PFSK-1 (cell line): ENCODE results near the gene MAP2K1.

ENCODE experiments used
- FOXP2 ChIP-seq: optimal IDR thresholded peaks from 2 replicates; pipeline ENCODE3; 2011; ENCODE audit warnings: borderline replicate concordance, control low read depth, inconsistent platforms; ENCODE audit not compliant: insufficient read depth; ENCODE audit errors: extremely low read length, extremely low read depth
- POLR2AphosphoS5 ChIP-seq: IDR thresholded peaks from 2 replicates; pipeline ENCODE4 v1.6.1; 2012; ENCODE audit warnings: low read depth, mild to moderate bottlenecking, control low read depth, low read length, moderate library complexity
- REST ChIP-seq, 2 experiments: IDR thresholded peaks; 2 replicates each; pipeline versions ENCODE4 v1.6.1 to v1.8.0; 2011 to 2012; ENCODE audit warnings: low read depth in 2 of 2, low read length in 2 of 2, control low read depth in 1 of 2, inconsistent platforms in 1 of 2, mild to moderate bottlenecking in 1 of 2, moderate library complexity in 1 of 2; ENCODE audit not compliant: insufficient read depth in 1 of 2
- SIN3A ChIP-seq: IDR thresholded peaks from 2 replicates; pipeline ENCODE4 v1.6.1; 2012; ENCODE audit warnings: mild to moderate bottlenecking, low read length, moderate library complexity, borderline replicate concordance; ENCODE audit not compliant: insufficient read depth
- TAF1 ChIP-seq: IDR thresholded peaks from 2 replicates; pipeline ENCODE4 v1.6.1; 2012; ENCODE audit warnings: low read length, control low read depth, borderline replicate concordance; ENCODE audit not compliant: insufficient read depth

Gene MAP2K1

DNA sequence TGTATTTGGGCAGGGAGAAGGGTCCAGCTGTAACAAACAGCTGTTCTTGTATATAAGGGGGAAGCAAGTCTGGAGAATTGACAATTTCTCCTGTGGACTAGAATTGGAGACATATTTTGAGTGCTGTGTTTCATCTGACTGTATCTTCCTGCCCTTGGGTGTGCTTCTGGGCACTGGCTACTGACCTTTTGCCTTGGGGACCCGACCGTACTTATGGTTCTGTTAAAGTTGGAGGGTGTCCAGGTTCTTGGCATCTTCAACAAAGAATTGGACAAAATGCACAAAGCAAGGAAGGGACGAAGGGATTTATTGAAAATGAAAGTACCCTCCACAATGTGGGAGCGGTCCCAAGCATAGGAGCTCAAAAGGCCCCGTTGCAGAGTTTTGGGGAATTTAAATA is 31.0 kb downstream of the MAP2K1 start:
- TF ChIP-seq REST (IDR thresholded peaks at IDR 0.05; ENCODE audit: insufficient read depth in 1 of 2, low read depth in 2 of 2, low read length in 2 of 2) (no peak), POLR2AphosphoS5 (no peak), FOXP2 (no peak), TAF1 (no peak), SIN3A (no peak)

DNA sequence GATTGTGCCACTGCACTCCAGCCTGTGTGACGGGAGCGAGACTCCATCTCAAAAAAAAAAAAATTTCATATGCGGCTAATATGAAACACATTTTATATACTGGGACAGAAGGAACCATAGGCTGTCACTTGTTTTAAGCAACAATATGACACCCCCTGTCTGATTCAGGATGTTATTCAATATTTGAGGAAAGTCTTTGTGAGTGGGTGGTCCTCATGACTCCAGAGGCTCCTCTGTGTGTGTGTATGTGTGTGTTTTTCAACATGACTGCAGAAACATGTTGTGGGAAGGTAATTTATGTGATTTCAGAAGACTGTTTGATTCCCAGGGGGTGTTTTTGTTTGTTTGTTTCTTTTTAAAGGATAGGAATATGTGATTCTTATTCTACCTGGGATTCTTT is 32.8 kb downstream of the MAP2K1 start:
- TF ChIP-seq REST (IDR thresholded peaks at IDR 0.05; ENCODE audit: insufficient read depth in 1 of 2, low read depth in 2 of 2, low read length in 2 of 2) (no peak), FOXP2 (no peak), TAF1 (no peak), POLR2AphosphoS5 (no peak), SIN3A (no peak)

GRCh38 chr15:66422347-66422746 is 35.6 kb downstream of the MAP2K1 start:
- TF ChIP-seq REST (IDR thresholded peaks at IDR 0.05; ENCODE audit: insufficient read depth in 1 of 2, low read depth in 2 of 2, low read length in 2 of 2) = no peak
- TF ChIP-seq POLR2AphosphoS5 = no peak
- no peak for TF ChIP-seq SIN3A
- no peak for TF ChIP-seq FOXP2
- TF ChIP-seq TAF1 = no peak

GRCh38 chr15:66423149-66423548 is 36.4 kb downstream of the MAP2K1 start:
- TF ChIP-seq SIN3A (no peak), REST (IDR thresholded peaks at IDR 0.05; ENCODE audit: insufficient read depth in 1 of 2, low read depth in 2 of 2, low read length in 2 of 2) (no peak), POLR2AphosphoS5 (no peak), FOXP2 (no peak), TAF1 (no peak)
